Endodermal cell (in vitro differentiated cells): Measurements from ENCODE around the gene ZDHHC24. TPM values are rescaled to one million over a fixed set of nuclear protein-coding genes. Genes with fewer than 3 reads are reported as not detected.
A peak's percentile ranks its signal among the peaks of the same experiment; 100 is the strongest.

Experiments used
- DNase-seq: peaks from one replicate; pipeline ENCODE4 v3.0.0-alpha.2; 2017
- H3K27ac ChIP-seq: 2 replicates; pipeline ENCODE4 v1.5.1; 2013; ENCODE audit warnings: mild to moderate bottlenecking, low read depth, low read length, moderate library complexity
- H3K27me3 ChIP-seq: 2 replicates; pipeline ENCODE4 v1.6.1; 2013; ENCODE audit warnings: mild to moderate bottlenecking, low read length, moderate library complexity; ENCODE audit not compliant: insufficient read depth, control insufficient read depth, poor library complexity, severe bottlenecking
- H3K36me3 ChIP-seq: 2 replicates; pipeline ENCODE4 v1.7.0; 2013; ENCODE audit warnings: mild to moderate bottlenecking, low read length, moderate library complexity; ENCODE audit not compliant: control insufficient read depth, insufficient read depth
- H3K4me1 ChIP-seq: one replicate; pipeline ENCODE4 v1.7.0; 2013; ENCODE audit warnings: low read length; ENCODE audit not compliant: control insufficient read depth, insufficient read depth
- H3K4me3 ChIP-seq: 2 replicates; pipeline ENCODE4 v1.5.1; 2013; ENCODE audit warnings: mild to moderate bottlenecking, low read length, moderate library complexity
- H3K9ac ChIP-seq: 2 replicates; pipeline ENCODE4 v1.6.1; 2013; ENCODE audit warnings: mild to moderate bottlenecking, low read length, moderate library complexity; ENCODE audit not compliant: poor library complexity, severe bottlenecking; ENCODE audit errors: extremely low read depth
- H3K9me3 ChIP-seq: 2 replicates; pipeline ENCODE4 v1.6.1; 2013; ENCODE audit warnings: mild to moderate bottlenecking, low read length, moderate library complexity; ENCODE audit not compliant: control insufficient read depth
- H3K27ac Mint-ChIP-seq: 2 replicates; pipeline ENCODE4 v1.8.0; 2020; ENCODE audit warnings: mixed read lengths
- H3K27me3 Mint-ChIP-seq: 2 replicates; pipeline ENCODE4 v1.8.0; 2021; ENCODE audit warnings: mild to moderate bottlenecking, mixed read lengths; ENCODE audit not compliant: insufficient read depth
- H3K36me3 Mint-ChIP-seq: 2 replicates; pipeline ENCODE4 v1.8.0; 2020; ENCODE audit warnings: low read depth, mixed read lengths
- H3K4me1 Mint-ChIP-seq: 2 replicates; pipeline ENCODE4 v1.8.0; 2020; ENCODE audit warnings: mixed read lengths
- H3K4me3 Mint-ChIP-seq: 2 replicates; pipeline ENCODE4 v1.8.0; 2020; ENCODE audit warnings: mild to moderate bottlenecking, moderate library complexity, mixed read lengths
- H3K9me3 Mint-ChIP-seq: 2 replicates; pipeline ENCODE4 v1.8.0; 2020; ENCODE audit warnings: mild to moderate bottlenecking, mixed read lengths
- CTCF ChIP-seq: fragments of 200-600 bp; sonication (generic); conservative IDR thresholded peaks from 2 replicates; pipeline ENCODE4 v1.5.0; 2021; ENCODE audit warnings: antibody characterized with exemption, mild to moderate bottlenecking
- WGBS, 2 experiments: methylation state at CpG; one replicate each; pipeline versions ENCODE4 v1.1.5 to v1.1.7; 2013; ENCODE audit warnings: missing lambda C conversion rate in 2 of 2, mixed read lengths in 1 of 2; ENCODE audit not compliant: insufficient coverage in 1 of 2, insufficient read length in 1 of 2; 5-methylcytosine and 5-hydroxymethylcytosine counted together
- total RNA-seq, 2 donors: library from RNA; stranded (reverse); fragmentation: NEBNext Ultra II Directional in 1 of 2; extraction: Animal tissue kit (Norgen Biotek cat#: 25700) in 1 of 2; gene quantifications; 2 replicates in 1 of 2; 3 replicates in 1 of 2; pipeline ENCODE4 v1.2.1, GENCODE V29; 2021

Gene ZDHHC24
- total RNA-seq, 2 donors from 2014 or later: 10.6 to 11.7 TPM

GRCh38 chr11:66570850-66571180 lies 25.0 kb upstream of the ZDHHC24 start:
- H3K4me1 ChIP-seq: peaks cover 6% of the 10 kb centered on the region
- peaks cover 18% of the 10 kb centered on the region for H3K36me3 Mint-ChIP-seq
- no peak for DNase-seq
- peak overlapping the region; percentile 48 for H3K4me3 ChIP-seq
- no peak for TF ChIP-seq CTCF
- H3K36me3 ChIP-seq: no peaks in the 10 kb centered on the region
- no peak overlapping the region for H3K9ac ChIP-seq
- no peak overlapping the region for H3K4me3 Mint-ChIP-seq
- peaks cover 13% of the 10 kb centered on the region for H3K4me1 Mint-ChIP-seq
- 85 to 100% methylated on average over 1 to 2 of the region's 2 CpGs for WGBS, 2 experiments
- H3K27ac ChIP-seq: no peak overlapping the region
- peak overlapping the region; percentile 96 for H3K27ac Mint-ChIP-seq
- peaks cover 54% of the 10 kb centered on the region for H3K9me3 Mint-ChIP-seq
- H3K27me3 Mint-ChIP-seq: peaks cover 7% of the 10 kb centered on the region
- no peaks in the 10 kb centered on the region for H3K27me3 ChIP-seq
- H3K9me3 ChIP-seq: peaks cover 26% of the 10 kb centered on the region

- peak overlapping the region; percentile 96 for H3K27ac Mint-ChIP-seq
- no peaks in the 10 kb centered on the region for H3K27me3 ChIP-seq
Measured at GRCh38 chr11:66570079-66570849, 24.4 kb upstream of the ZDHHC24 start.

GRCh38 chr11:66569076-66569475 lies 23.2 kb upstream of the ZDHHC24 start:
- Histone ChIP-seq H3K9me3 (peaks cover 25% of the 10 kb centered on the region), H3K27ac (no peak overlapping the region), H3K4me3 (no peak overlapping the region), H3K36me3 (no peaks in the 10 kb centered on the region), H3K4me1 (peaks cover 6% of the 10 kb centered on the region), H3K9ac (no peak overlapping the region), H3K27me3 (no peaks in the 10 kb centered on the region)
- Mint-ChIP-seq H3K4me3 (no peak overlapping the region), H3K27ac (no peak overlapping the region), H3K9me3 (peaks cover 37% of the 10 kb centered on the region), H3K4me1 (peaks cover 13% of the 10 kb centered on the region), H3K27me3 (peaks cover 4% of the 10 kb centered on the region), H3K36me3 (peaks cover 6% of the 10 kb centered on the region)
- TF ChIP-seq CTCF: no peak
- no peak for DNase-seq
- WGBS, 2 experiments: 94 to 95% methylated on average over 7 of the region's 7 CpGs

More at GRCh38 chr11:66570079-66570849, 24.4 kb upstream of the ZDHHC24 start:
- Histone ChIP-seq H3K36me3 (no peaks in the 10 kb centered on the region), H3K9me3 (peaks cover 26% of the 10 kb centered on the region), H3K4me1 (peaks cover 6% of the 10 kb centered on the region), H3K4me3 (peak overlapping the region; percentile 48), H3K9ac (peak overlapping the region; percentile 66), H3K27ac (peak overlapping the region; percentile 34)
- DNase-seq: peak; percentile 73
- H3K4me1 Mint-ChIP-seq: peaks cover 13% of the 10 kb centered on the region
- H3K9me3 Mint-ChIP-seq: peaks cover 48% of the 10 kb centered on the region
- no peak for TF ChIP-seq CTCF
- H3K27me3 Mint-ChIP-seq: peaks cover 7% of the 10 kb centered on the region
- peaks cover 17% of the 10 kb centered on the region for H3K36me3 Mint-ChIP-seq
- H3K4me3 Mint-ChIP-seq: no peak overlapping the region
- 47 to 48% methylated on average over 4 to 5 of the region's 5 CpGs for WGBS, 2 experiments
